MCF 10A (cell line): ENCODE results near the gene U2AF2. TPM values are rescaled to one million over a fixed set of nuclear protein-coding genes. Genes with fewer than 3 reads are reported as not detected.

Source experiments
- BruUV-seq: library from RNA; stranded (reverse); fragments of 400-500 nt; replicated peaks from 2 replicates; lab custom pipeline; 2021; lab: Mats Ljungman, UMichigan
- CTCF ChIA-PET: fragments of 300-600 bp; sonication (Branson Sonifier 250); formaldehyde crosslinking; extraction: SDS; loops from one replicate; lab custom pipeline; 2021; ENCODE audit warnings: antibody characterized with exemption, inconsistent platforms; lab: Yijun Ruan, JAX
- POLR2A ChIA-PET: fragments of 300-600, 350-650 bp; sonication (Branson Sonifier 250); formaldehyde crosslinking; extraction: SDS; loops from one replicate; lab custom pipeline; 2020; ENCODE audit warnings: antibody characterized with exemption, inconsistent platforms; lab: Yijun Ruan, JAX
- DNase-seq: peaks from one replicate; pipeline ENCODE4 v3.0.0-alpha.2; 2018; ENCODE audit not compliant: unreplicated experiment
- H3K27ac Mint-ChIP-seq: one replicate; pipeline ENCODE4 v1.8.0; 2022; ENCODE audit warnings: mild to moderate bottlenecking, low read depth, mixed read lengths; ENCODE audit not compliant: unreplicated experiment
- H3K27me3 Mint-ChIP-seq: one replicate; pipeline ENCODE4 v1.8.0; 2022; ENCODE audit warnings: mixed read lengths; ENCODE audit not compliant: insufficient read depth, unreplicated experiment
- H3K36me3 Mint-ChIP-seq: one replicate; pipeline ENCODE4 v1.8.0; 2022; ENCODE audit warnings: mild to moderate bottlenecking, moderate library complexity, mixed read lengths; ENCODE audit not compliant: insufficient read depth, unreplicated experiment
- H3K4me1 Mint-ChIP-seq: one replicate; pipeline ENCODE4 v1.8.0; 2022; ENCODE audit warnings: mixed read lengths; ENCODE audit not compliant: insufficient read depth, unreplicated experiment
- H3K4me3 Mint-ChIP-seq: one replicate; pipeline ENCODE4 v1.8.0; 2022; ENCODE audit warnings: mild to moderate bottlenecking, moderate library complexity, mixed read lengths; ENCODE audit not compliant: unreplicated experiment
- H3K9me3 Mint-ChIP-seq: one replicate; pipeline ENCODE4 v1.8.0; 2022; ENCODE audit warnings: mixed read lengths; ENCODE audit not compliant: unreplicated experiment
- CTCF ChIP-seq: fragments of 200-600 bp; IDR thresholded peaks from one replicate; pipeline ENCODE4 v1.8.0; 2022; ENCODE audit warnings: antibody characterized with exemption, mild to moderate bottlenecking; ENCODE audit not compliant: unreplicated experiment
- intact Hi-C: fragments of 100-400 bp; cut with micrococcal nuclease; formaldehyde crosslinking; loops from 2 replicates; pipeline ENCODE4 v1.14.1; 2022
- total RNA-seq: library from RNA; stranded (reverse); gene quantifications from 2 replicates; pipeline ENCODE4 v1.2.3, GENCODE V29; 2022

Gene U2AF2
- total RNA-seq, 1 experiment from 2014 or later = 280 TPM

- TF ChIP-seq CTCF = no peak
- no TSS peak for BruUV-seq
- intact Hi-C loops = loop anchor here (1.0 kb wide), 1 partner anchor 18 kb away; no protein-coding TSS in a partner anchor
Measured at GRCh38 chr19:55624109-55625003, 30.5 kb upstream of the U2AF2 start, which contains the start of gene ZNF784. Gene ZNF784 (minus strand): TSS chr19:55624566. CDS start chr19:55624561, 5 bp downstream.

GRCh38 chr19:55625004-55625326 is 29.9 kb upstream of the U2AF2 start:
- no peak for DNase-seq
- BruUV-seq = no TSS peak
- no peak for TF ChIP-seq CTCF
- Mint-ChIP-seq H3K27me3 (no peaks in the 10 kb centered on the region), H3K27ac (peak overlapping the region; percentile 99), H3K36me3 (peaks cover 8% of the 10 kb centered on the region), H3K4me3 (peak overlapping the region; percentile 91), H3K9me3 (no peaks in the 10 kb centered on the region), H3K4me1 (peaks cover 10% of the 10 kb centered on the region)
- POLR2A ChIA-PET = interaction anchor here (0.9 to 3.2 kb wide), 8 partner anchors 8 to 149 kb away, joined by 3 to 15 read pairs (median 4); partner anchors contain the start of genes FIZ1, U2AF2, ZNF524 and ZNF628
- CTCF ChIA-PET = interaction anchor here (0.6 to 3.3 kb wide), 9 partner anchors 9 to 1503 kb away, joined by 3 to 12 read pairs (median 5); no protein-coding TSS in a partner anchor
- intact Hi-C loops = no loop called here

More at GRCh38 chr19:55624109-55625003, 30.5 kb upstream of the U2AF2 start, which contains the start of gene ZNF784:
- peak; percentile 93 for DNase-seq
- Mint-ChIP-seq H3K4me3 (peak within 1 kb of the TSS; percentile 91), H3K36me3 (peaks cover 14% of the 10 kb centered on the region), H3K27me3 (no peaks in the 10 kb centered on the region), H3K4me1 (peaks cover 10% of the 10 kb centered on the region), H3K27ac (peak within 1 kb of the TSS; percentile 99), H3K9me3 (no peaks in the 10 kb centered on the region)
- CTCF ChIA-PET = interaction anchor here (0.6 to 3.3 kb wide), 10 partner anchors 9 to 483 kb away, joined by 3 to 12 read pairs (median 4); no protein-coding TSS in a partner anchor
- POLR2A ChIA-PET = interaction anchor here (0.7 to 3.2 kb wide), 10 partner anchors 9 to 232 kb away, joined by 3 to 15 read pairs (median 4); partner anchors contain the start of genes FIZ1, U2AF2, ZNF524 and ZNF628

- ChIA-PET CTCF (interaction anchor here (0.5 to 3.5 kb wide), 14 partner anchors 12 to 1456 kb away, joined by 3 to 25 read pairs (median 4); partner anchors contain the start of gene ZNF865), POLR2A (interaction anchor here (0.7 to 1.5 kb wide), 3 partner anchors 13 to 150 kb away, joined by 3 to 5 read pairs (median 3); partner anchors contain the start of gene ZNF628)
- intact Hi-C loops = no loop called here
- Mint-ChIP-seq H3K4me3 (no peak overlapping the region), H3K36me3 (no peaks in the 10 kb centered on the region), H3K27me3 (no peaks in the 10 kb centered on the region), H3K4me1 (peaks cover 10% of the 10 kb centered on the region), H3K9me3 (no peaks in the 10 kb centered on the region), H3K27ac (no peak overlapping the region)
- no peak for TF ChIP-seq CTCF
- no TSS peak for BruUV-seq
- no peak for DNase-seq
Measured at GRCh38 chr19:55626350-55626749, 28.5 kb upstream of the U2AF2 start.
